ENCODE data around the gene MRPL32.

GRCh38 chr7:42930889-42931288, 1.3 kb upstream of the MRPL32 start:
- TF ChIP-seq CTCF (IDR thresholded peaks at IDR 0.05; ENCODE audit: low read depth, low read length) = no peak
- no peak for TF ChIP-seq MAX (IDR thresholded peaks at IDR 0.05; ENCODE audit: low read depth, low read length)

Data from NB4 (cell line).